ENCODE measurements around the gene RAB35.

- TF ChIP-seq, protein P1, sequence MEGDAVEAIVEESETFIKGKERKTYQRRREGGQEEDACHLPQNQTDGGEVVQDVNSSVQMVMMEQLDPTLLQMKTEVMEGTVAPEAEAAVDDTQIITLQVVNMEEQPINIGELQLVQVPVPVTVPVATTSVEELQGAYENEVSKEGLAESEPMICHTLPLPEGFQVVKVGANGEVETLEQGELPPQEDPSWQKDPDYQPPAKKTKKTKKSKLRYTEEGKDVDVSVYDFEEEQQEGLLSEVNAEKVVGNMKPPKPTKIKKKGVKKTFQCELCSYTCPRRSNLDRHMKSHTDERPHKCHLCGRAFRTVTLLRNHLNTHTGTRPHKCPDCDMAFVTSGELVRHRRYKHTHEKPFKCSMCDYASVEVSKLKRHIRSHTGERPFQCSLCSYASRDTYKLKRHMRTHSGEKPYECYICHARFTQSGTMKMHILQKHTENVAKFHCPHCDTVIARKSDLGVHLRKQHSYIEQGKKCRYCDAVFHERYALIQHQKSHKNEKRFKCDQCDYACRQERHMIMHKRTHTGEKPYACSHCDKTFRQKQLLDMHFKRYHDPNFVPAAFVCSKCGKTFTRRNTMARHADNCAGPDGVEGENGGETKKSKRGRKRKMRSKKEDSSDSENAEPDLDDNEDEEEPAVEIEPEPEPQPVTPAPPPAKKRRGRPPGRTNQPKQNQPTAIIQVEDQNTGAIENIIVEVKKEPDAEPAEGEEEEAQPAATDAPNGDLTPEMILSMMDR (tag by site-specific recombination; IDR thresholded peaks at IDR 0.05), result no peak
- TF ChIP-seq, protein P2, sequence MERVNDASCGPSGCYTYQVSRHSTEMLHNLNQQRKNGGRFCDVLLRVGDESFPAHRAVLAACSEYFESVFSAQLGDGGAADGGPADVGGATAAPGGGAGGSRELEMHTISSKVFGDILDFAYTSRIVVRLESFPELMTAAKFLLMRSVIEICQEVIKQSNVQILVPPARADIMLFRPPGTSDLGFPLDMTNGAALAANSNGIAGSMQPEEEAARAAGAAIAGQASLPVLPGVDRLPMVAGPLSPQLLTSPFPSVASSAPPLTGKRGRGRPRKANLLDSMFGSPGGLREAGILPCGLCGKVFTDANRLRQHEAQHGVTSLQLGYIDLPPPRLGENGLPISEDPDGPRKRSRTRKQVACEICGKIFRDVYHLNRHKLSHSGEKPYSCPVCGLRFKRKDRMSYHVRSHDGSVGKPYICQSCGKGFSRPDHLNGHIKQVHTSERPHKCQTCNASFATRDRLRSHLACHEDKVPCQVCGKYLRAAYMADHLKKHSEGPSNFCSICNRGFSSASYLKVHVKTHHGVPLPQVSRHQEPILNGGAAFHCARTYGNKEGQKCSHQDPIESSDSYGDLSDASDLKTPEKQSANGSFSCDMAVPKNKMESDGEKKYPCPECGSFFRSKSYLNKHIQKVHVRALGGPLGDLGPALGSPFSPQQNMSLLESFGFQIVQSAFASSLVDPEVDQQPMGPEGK (tag by site-specific recombination; IDR thresholded peaks at IDR 0.05), result no peak
- TF ChIP-seq KLF7 (tag by site-specific recombination; IDR thresholded peaks at IDR 0.05; ENCODE audit: borderline replicate concordance), result no peak
- no peak for TF ChIP-seq REST (tag by site-specific recombination; IDR thresholded peaks at IDR 0.05)
- TF ChIP-seq ZNF776 (tag by site-specific recombination; IDR thresholded peaks at IDR 0.05; ENCODE audit: borderline replicate concordance), result no peak
- TF ChIP-seq ZNF585B (tag by site-specific recombination; IDR thresholded peaks at IDR 0.05), result no peak
- TF ChIP-seq SP2 (tag by site-specific recombination; IDR thresholded peaks at IDR 0.05), result no peak
Measured at GRCh38 chr12:120126635-120127005, 10.1 kb upstream of the RAB35 start.

Data from HEK293 (cell line).